T-helper 1 cell treated with Interleukin-12 subunit alpha and Interleukin-12 subunit beta and Interleukin-4 antibody, amounts not matched to agents 30 μg/mL and 1 μg/mL, for 36 hours (primary cell): ENCODE results near the gene UBXN2A.
"Not testable (repeated sequence)": the region's sequence is repeated elsewhere in the genome, so short reads cannot be mapped to it uniquely, and the experiment has no call there.

Source experiments
- H3K27ac Mint-ChIP-seq: one replicate; pipeline ENCODE4 v1.8.0; 2021; ENCODE audit warnings: mild to moderate bottlenecking, mixed read lengths
- H3K27me3 Mint-ChIP-seq: one replicate; pipeline ENCODE4 v1.8.0; 2021; ENCODE audit warnings: low read depth, mixed read lengths
- H3K36me3 Mint-ChIP-seq: one replicate; pipeline ENCODE4 v1.8.0; 2021; ENCODE audit warnings: low read depth, mixed read lengths
- H3K4me1 Mint-ChIP-seq: one replicate; pipeline ENCODE4 v1.8.0; 2021; ENCODE audit warnings: low read depth, mixed read lengths
- H3K4me3 Mint-ChIP-seq: one replicate; pipeline ENCODE4 v1.8.0; 2021; ENCODE audit warnings: mild to moderate bottlenecking, moderate library complexity, mixed read lengths
- H3K9me3 Mint-ChIP-seq: one replicate; pipeline ENCODE4 v1.8.0; 2021; ENCODE audit warnings: mixed read lengths

Gene UBXN2A

GRCh38 chr2:23925702-23926289 lies 14.5 kb upstream of the UBXN2A start:
- peaks cover 19% of the 10 kb centered on the region for H3K4me1 Mint-ChIP-seq
- peaks cover 4% of the 10 kb centered on the region for H3K27me3 Mint-ChIP-seq
- peak overlapping the region; percentile 97 for H3K4me3 Mint-ChIP-seq
- H3K36me3 Mint-ChIP-seq: peaks cover 13% of the 10 kb centered on the region
- H3K9me3 Mint-ChIP-seq: no peaks in the 10 kb centered on the region
- peak overlapping the region; percentile 100 for H3K27ac Mint-ChIP-seq

- peaks cover 4% of the 10 kb centered on the region for H3K27me3 Mint-ChIP-seq
- peak overlapping the region; percentile 97 for H3K4me3 Mint-ChIP-seq
- H3K4me1 Mint-ChIP-seq: peaks cover 19% of the 10 kb centered on the region
- peak overlapping the region; percentile 100 for H3K27ac Mint-ChIP-seq
- H3K9me3 Mint-ChIP-seq: no peaks in the 10 kb centered on the region
- peaks cover 13% of the 10 kb centered on the region for H3K36me3 Mint-ChIP-seq
Measured at GRCh38 chr2:23926290-23926749, 13.9 kb upstream of the UBXN2A start.

GRCh38 chr2:23926750-23927571 lies 13.3 kb upstream of the UBXN2A start, which contains the start of gene ATAD2B:
TSS of gene ATAD2B (minus strand) at chr2:23927123. CDS start at chr2:23926770, 353 bp downstream.
- peaks cover 13% of the 10 kb centered on the region for H3K36me3 Mint-ChIP-seq
- H3K9me3 Mint-ChIP-seq: no peaks in the 10 kb centered on the region
- peaks cover 4% of the 10 kb centered on the region for H3K27me3 Mint-ChIP-seq
- peak within 1 kb of the TSS; percentile 100 for H3K27ac Mint-ChIP-seq
- H3K4me3 Mint-ChIP-seq: peak within 1 kb of the TSS; percentile 97
- H3K4me1 Mint-ChIP-seq: peaks cover 19% of the 10 kb centered on the region

GRCh38 chr2:23934259-23934658 lies 6.0 kb upstream of the UBXN2A start:
- Mint-ChIP-seq H3K27ac (no peak overlapping the region), H3K27me3 (peaks cover 8% of the 10 kb centered on the region), H3K9me3 (no peaks in the 10 kb centered on the region), H3K4me3 (no peak overlapping the region), H3K36me3 (peaks cover 5% of the 10 kb centered on the region), H3K4me1 (peaks cover 5% of the 10 kb centered on the region)

GRCh38 chr2:23940718-23941620 lies 706 bp downstream of the UBXN2A start:
- Mint-ChIP-seq H3K4me3 (peak overlapping the region; percentile 87), H3K4me1 (peaks cover 18% of the 10 kb centered on the region), H3K36me3 (peaks cover 11% of the 10 kb centered on the region), H3K27me3 (peaks cover 13% of the 10 kb centered on the region), H3K9me3 (no peaks in the 10 kb centered on the region), H3K27ac (peak overlapping the region; percentile 85)

GRCh38 chr2:23941644-23942043 lies 1.4 kb downstream of the UBXN2A start:
- Mint-ChIP-seq H3K27ac (no peak overlapping the region), H3K36me3 (peaks cover 11% of the 10 kb centered on the region), H3K27me3 (peaks cover 13% of the 10 kb centered on the region), H3K4me3 (no peak overlapping the region), H3K4me1 (peaks cover 18% of the 10 kb centered on the region), H3K9me3 (no peaks in the 10 kb centered on the region)

GRCh38 chr2:23943666-23944065 lies 3.4 kb downstream of the UBXN2A start:
- Mint-ChIP-seq H3K9me3 (no peaks in the 10 kb centered on the region), H3K4me1 (peaks cover 19% of the 10 kb centered on the region), H3K4me3 (no peak overlapping the region), H3K27ac (no peak overlapping the region), H3K36me3 (peaks cover 11% of the 10 kb centered on the region), H3K27me3 (peaks cover 10% of the 10 kb centered on the region)

GRCh38 chr2:23944527-23944926 lies 4.3 kb downstream of the UBXN2A start:
- H3K4me1 Mint-ChIP-seq: peaks cover 11% of the 10 kb centered on the region
- peaks cover 2% of the 10 kb centered on the region for H3K27me3 Mint-ChIP-seq
- H3K27ac Mint-ChIP-seq: no peak overlapping the region
- H3K36me3 Mint-ChIP-seq: peaks cover 8% of the 10 kb centered on the region
- H3K4me3 Mint-ChIP-seq: no peak overlapping the region
- no peaks in the 10 kb centered on the region for H3K9me3 Mint-ChIP-seq

GRCh38 chr2:23944976-23945375 lies 4.7 kb downstream of the UBXN2A start:
- H3K4me3 Mint-ChIP-seq: no peak overlapping the region
- H3K9me3 Mint-ChIP-seq: no peaks in the 10 kb centered on the region
- H3K27me3 Mint-ChIP-seq: no peaks in the 10 kb centered on the region
- H3K36me3 Mint-ChIP-seq: peaks cover 8% of the 10 kb centered on the region
- no peak overlapping the region for H3K27ac Mint-ChIP-seq
- peaks cover 11% of the 10 kb centered on the region for H3K4me1 Mint-ChIP-seq

GRCh38 chr2:23947350-23947749 lies 7.1 kb downstream of the UBXN2A start:
- Mint-ChIP-seq H3K4me1 (peaks cover 8% of the 10 kb centered on the region), H3K4me3 (no peak overlapping the region), H3K36me3 (peaks cover 4% of the 10 kb centered on the region), H3K27ac (no peak overlapping the region), H3K9me3 (no peaks in the 10 kb centered on the region), H3K27me3 (no peaks in the 10 kb centered on the region)

GRCh38 chr2:23952558-23952957 lies 12.3 kb downstream of the UBXN2A start:
- not testable (repeated sequence) for H3K27me3 Mint-ChIP-seq, H3K4me3 Mint-ChIP-seq, H3K9me3 Mint-ChIP-seq, H3K4me1 Mint-ChIP-seq, H3K27ac Mint-ChIP-seq, H3K36me3 Mint-ChIP-seq

- no peaks in the 10 kb centered on the region for H3K9me3 Mint-ChIP-seq
- H3K4me3 Mint-ChIP-seq: no peak overlapping the region
- H3K27ac Mint-ChIP-seq: no peak overlapping the region
- peaks cover 3% of the 10 kb centered on the region for H3K4me1 Mint-ChIP-seq
- no peaks in the 10 kb centered on the region for H3K36me3 Mint-ChIP-seq
- H3K27me3 Mint-ChIP-seq: no peaks in the 10 kb centered on the region
Measured at GRCh38 chr2:23953625-23954024, 13.4 kb downstream of the UBXN2A start.

GRCh38 chr2:23954325-23955014 lies 14.2 kb downstream of the UBXN2A start:
- Mint-ChIP-seq H3K36me3 (no peaks in the 10 kb centered on the region), H3K4me1 (peaks cover 3% of the 10 kb centered on the region), H3K9me3 (no peaks in the 10 kb centered on the region), H3K27me3 (no peaks in the 10 kb centered on the region), H3K4me3 (no peak overlapping the region), H3K27ac (no peak overlapping the region)

- H3K9me3 Mint-ChIP-seq: no peaks in the 10 kb centered on the region
- peaks cover 4% of the 10 kb centered on the region for H3K36me3 Mint-ChIP-seq
- no peaks in the 10 kb centered on the region for H3K27me3 Mint-ChIP-seq
- no peak overlapping the region for H3K4me3 Mint-ChIP-seq
- H3K27ac Mint-ChIP-seq: no peak overlapping the region
- no peaks in the 10 kb centered on the region for H3K4me1 Mint-ChIP-seq
Measured at GRCh38 chr2:23967846-23968245, 27.6 kb downstream of the UBXN2A start.
